Renal cortical epithelial cell (primary cell): ENCODE data around the gene SLC24A4. TPM values are rescaled to one million over a fixed set of nuclear protein-coding genes. Genes with fewer than 3 reads are reported as not detected.

Experiments
- DNase-seq: peaks from one replicate; pipeline ENCODE4 v3.0.0-alpha.2; 2011; ENCODE audit warnings: low read depth
- total RNA-seq: library from RNA; depleted of rRNA; stranded (reverse); fragments of >200 nt; gene quantifications from 2 replicates; pipeline ENCODE4 v1.2.3, GENCODE V29; 2014

Gene SLC24A4
- total RNA-seq, 1 donor from 2014 or later, result not detected

DNA sequence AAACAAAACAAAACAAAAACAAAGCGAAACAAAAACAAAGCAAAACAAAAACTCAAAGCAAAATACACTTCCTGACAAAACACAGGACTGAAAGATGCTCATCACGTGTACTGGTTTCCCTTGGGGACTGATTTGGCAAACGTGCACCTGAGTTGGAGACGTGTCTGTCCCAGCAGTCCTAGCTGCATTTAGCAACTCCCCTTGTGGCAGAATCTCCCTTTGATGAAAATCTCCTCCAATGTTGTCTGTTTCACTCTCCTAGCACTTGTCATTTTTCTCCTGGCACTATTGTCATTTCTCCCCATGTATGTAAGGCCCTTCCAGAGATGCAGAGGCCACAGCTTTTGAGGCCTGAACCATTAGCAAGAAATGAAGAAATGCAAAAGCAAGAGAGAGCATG lies 6.8 kb upstream of the SLC24A4 start:
- no peak for DNase-seq

- no peak for DNase-seq
Measured at GRCh38 chr14:92316937-92317336, 6.0 kb upstream of the SLC24A4 start.

- no peak for DNase-seq
Measured at GRCh38 chr14:92317511-92317910, 5.5 kb upstream of the SLC24A4 start.

- DNase-seq, result no peak
Measured at GRCh38 chr14:92321701-92322100, 1.3 kb upstream of the SLC24A4 start.

DNA sequence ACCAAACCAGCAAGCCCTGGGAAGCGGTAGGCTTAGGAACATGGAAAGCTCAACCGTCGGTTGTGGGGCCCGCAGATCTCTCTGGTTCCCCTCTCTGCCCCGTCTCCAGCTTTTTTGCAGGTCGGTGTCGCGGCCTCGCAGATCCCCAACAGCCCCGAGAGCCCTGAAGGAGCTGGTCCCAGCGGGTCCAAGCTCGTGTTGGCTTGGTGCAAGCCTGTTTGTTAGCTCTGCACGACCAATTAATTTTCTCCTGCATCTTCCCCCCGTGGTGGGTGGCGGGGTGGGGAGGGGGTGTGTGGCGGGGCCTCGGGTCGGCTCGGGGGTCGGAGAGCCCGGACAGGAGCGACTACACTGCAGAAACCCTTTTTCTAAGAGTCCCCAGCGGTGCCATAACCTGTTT lies 449 bp upstream of the SLC24A4 start:
- no peak for DNase-seq

GRCh38 chr14:92323916-92324818 lies 1.2 kb downstream of the SLC24A4 start:
- no peak for DNase-seq

DNA sequence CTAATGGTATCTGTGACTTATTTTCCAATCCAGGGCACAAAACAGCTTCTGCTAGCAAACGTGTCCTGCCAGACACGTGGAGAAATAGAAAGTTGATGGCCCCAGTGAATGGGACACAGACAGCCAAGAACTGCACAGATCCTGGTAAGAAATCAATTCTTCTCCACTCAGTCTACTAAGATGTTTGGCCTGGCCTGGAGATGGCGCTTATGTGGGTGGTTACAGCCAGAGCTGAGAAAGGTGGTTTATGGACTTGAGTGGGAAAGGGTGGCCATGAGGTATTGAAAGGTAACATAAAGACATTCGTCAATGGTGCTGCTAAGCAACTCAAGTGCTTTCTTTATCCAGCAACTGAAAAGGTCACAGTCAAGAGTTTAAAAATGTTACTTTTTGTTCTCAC lies 2.9 kb downstream of the SLC24A4 start:
- no peak for DNase-seq

GRCh38 chr14:92328664-92329255 lies 5.8 kb downstream of the SLC24A4 start:
- DNase-seq, result no peak

DNA sequence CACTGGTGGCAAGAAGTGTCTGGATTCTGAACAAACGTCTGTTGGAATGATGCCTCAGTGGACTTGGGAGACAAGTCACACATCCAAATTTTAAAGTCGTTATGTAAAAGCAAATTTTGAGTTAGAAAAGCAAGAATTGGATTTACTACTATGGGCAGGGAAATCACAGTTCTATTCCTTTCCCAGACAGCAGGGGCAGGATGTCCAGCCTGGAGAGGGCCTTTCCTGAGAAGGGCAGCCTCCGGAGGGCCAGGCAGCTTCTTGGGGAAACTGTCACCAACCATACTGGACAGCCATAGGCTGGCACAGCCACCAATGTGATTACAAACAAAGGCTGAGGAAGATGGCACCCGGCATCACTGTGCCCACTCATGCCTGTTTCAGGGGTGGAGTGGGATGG lies 11.1 kb downstream of the SLC24A4 start:
- no peak for DNase-seq

- DNase-seq, result no peak
Measured at GRCh38 chr14:92336363-92336762, 13.4 kb downstream of the SLC24A4 start.

DNA sequence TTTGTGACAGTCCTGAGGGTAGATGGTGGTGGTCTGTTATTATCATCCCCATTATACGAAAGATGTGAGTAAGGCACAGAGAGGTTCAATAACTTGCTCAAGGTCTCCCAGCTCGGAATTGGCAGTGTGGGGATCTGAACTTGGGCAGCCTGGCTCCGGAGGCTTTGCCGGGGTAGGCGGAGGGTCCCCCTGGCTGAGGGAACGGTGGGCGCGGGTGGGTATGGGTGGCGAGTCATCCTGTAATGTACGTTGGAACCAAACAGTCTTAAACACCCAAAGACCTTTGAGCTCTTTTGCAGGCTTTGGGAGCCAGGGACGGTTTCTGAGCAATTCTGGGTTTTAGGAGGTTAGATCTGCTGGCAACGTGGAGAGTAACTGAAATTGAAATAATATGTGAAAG lies 16.5 kb downstream of the SLC24A4 start:
- no peak for DNase-seq

DNA sequence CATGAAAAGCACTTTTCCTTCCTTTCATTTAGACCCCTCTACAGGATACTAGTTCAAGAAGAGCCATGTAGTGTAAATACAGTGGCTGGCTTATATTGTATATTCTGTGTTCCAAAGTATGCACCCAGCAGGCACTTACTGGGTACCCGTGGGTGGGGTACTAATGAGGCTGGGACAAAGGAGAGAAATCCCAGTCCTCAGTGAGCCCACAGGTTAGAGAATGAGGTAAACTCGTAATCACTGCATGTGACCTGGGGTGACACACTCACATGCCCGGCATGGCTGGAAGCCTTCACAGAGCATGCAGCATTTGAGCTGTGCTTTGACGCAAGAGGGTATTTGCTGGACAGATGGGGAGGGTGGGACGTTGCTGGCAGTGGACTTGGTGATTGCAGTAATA lies 17.1 kb downstream of the SLC24A4 start:
- no peak for DNase-seq

- DNase-seq, result no peak
Measured at GRCh38 chr14:92340931-92341330, 18.0 kb downstream of the SLC24A4 start.

- no peak for DNase-seq
Measured at GRCh38 chr14:92341791-92342190, 18.8 kb downstream of the SLC24A4 start.

DNA sequence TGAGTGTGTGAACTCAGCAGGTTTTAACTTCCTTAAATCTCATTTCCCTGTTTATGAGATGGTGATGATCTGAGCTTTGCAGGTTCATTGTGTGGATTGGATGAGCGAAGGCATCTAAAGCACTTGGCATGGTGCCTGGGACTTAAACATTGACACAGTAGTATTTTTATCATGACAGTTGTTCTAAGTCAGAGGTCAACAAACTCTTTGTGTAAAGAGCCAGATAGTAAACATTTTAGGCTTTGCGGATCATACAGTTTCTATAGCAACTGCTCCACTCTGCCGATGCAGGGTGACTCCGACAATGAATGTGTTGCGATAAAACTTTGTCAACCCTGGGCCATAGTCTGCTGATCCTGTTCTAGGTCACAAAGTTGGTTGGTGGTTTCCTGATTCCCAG lies 25.2 kb downstream of the SLC24A4 start:
- no peak for DNase-seq

DNA sequence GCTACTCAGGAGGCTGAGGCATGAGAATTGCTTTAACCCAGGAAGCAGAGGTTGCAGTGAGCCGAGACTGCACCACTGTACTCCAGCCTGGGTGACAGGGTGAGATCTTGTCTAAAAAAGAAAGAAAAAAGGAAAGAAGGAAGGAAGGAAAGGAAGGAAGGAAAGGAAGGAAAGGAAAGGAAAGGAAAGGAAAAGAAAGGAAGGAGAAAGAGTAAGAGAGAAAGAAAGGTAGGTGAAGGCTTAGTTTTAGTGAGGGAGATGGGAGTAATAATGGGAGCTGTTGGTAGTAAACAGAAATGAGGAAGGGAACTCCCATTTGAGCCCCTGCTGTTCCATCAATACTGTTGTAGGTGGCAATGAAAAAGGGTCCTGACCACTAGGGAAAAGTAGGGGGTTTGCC lies 28.8 kb downstream of the SLC24A4 start:
- no peak for DNase-seq

- no peak for DNase-seq
Measured at GRCh38 chr14:92352158-92352985, 29.4 kb downstream of the SLC24A4 start.

DNA sequence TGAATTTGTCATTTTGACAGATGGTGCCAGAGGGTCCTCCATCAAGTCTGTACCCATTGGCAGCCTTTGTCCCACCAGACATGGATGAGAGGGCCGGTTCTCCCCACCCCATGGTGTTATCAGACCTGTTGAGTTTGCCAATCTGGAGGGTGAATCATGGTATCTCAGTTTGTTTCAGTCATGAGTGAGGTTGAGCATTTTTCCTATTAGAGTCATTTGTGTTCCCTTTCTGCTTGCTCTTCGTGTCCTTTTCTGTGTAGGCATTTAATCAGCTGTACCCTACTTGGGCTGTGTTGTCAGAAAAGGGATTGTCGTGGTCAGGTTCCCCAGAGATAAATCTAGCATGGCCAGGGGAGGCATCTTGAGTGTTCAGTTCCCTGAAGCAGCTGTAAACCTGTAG lies 30.5 kb downstream of the SLC24A4 start:
- no peak for DNase-seq

GRCh38 chr14:92356677-92357076 lies 33.7 kb downstream of the SLC24A4 start:
- DNase-seq, result no peak

DNA sequence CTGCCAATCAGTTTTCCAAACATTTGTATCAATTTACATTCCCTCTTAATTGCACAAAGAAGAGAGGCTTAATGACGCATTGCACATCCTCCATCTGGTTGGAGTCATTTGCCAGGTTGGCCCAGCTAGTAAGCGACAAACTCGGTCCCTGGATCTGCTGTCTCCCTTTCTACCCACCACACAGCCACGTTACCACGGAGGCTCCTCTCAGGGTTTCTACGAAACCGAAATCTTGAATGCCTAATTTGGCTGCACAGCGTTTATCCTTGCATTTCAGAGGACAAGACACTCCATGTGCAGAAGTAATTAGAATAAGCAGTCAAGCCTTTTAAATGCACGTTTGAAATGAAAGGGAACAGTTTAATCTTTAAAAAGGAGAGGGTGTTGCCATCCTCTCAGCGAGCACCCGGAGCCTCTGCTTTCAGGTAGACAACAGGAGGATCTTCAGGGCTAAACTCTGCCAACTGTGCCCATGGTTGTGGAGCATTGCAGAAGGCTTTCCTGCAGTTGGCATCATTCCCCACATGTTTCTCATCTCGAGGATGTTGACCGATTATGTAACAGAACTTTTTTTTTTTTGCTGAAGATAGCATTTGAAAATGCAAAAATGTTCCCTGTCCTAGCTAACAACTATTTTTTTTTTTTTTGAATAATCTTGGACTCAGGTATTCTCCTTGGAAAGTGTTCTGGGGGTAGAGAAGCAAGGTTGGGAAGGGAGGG lies 37.8 kb downstream of the SLC24A4 start:
- no peak for DNase-seq

DNA sequence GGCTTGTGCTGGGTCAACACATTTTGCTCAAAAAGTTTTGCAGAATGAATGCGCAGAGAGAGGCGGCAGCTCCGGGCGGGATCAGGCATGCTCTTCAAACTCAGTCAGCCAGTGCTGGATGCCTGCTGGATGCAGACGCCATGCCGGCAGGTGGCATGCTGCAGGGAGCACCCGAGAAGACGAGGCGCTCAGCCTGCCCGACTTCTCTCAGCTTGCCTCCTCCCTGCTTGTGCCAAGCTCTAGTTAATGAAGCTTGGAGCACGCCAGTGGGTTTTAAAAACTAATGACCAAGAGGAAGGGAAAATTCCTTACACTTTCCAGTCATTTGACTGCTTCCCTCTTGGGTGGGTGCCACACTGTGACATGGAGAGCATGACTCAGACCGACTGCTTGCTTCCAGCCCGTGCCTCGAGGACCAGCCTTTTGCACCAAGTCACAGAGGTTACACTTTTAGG lies 39.8 kb downstream of the SLC24A4 start:
- DNase-seq, result peak; percentile 68

GRCh38 chr14:92366237-92366636 lies 43.3 kb downstream of the SLC24A4 start:
- no peak for DNase-seq
